ENCODE results near the gene LRRC3.
"Not testable (repeated sequence)": the region's sequence is repeated elsewhere in the genome, so short reads cannot be mapped to it uniquely, and the experiment has no call there.

The LRRC3 gene

GRCh38 chr21:44496564-44497550 is 41.5 kb downstream of the LRRC3 start:
- no peak for DNase-seq (ENCODE audit: low spot score)

GRCh38 chr21:44497703-44498126 is 42.4 kb downstream of the LRRC3 start:
- DNase-seq (ENCODE audit: low spot score): no peak

- no peak for DNase-seq (ENCODE audit: low spot score)
These were observed 43.2 kb downstream of the LRRC3 start for GRCh38 chr21:44498280-44499210.

- no peak for DNase-seq (ENCODE audit: low spot score)
These were observed 43.9 kb downstream of the LRRC3 start for GRCh38 chr21:44499211-44499560.

GRCh38 chr21:44499631-44500030 is 44.3 kb downstream of the LRRC3 start:
- no peak for DNase-seq (ENCODE audit: low spot score)

GRCh38 chr21:44500111-44500510 is 44.8 kb downstream of the LRRC3 start:
- no peak for DNase-seq (ENCODE audit: low spot score)

DNA sequence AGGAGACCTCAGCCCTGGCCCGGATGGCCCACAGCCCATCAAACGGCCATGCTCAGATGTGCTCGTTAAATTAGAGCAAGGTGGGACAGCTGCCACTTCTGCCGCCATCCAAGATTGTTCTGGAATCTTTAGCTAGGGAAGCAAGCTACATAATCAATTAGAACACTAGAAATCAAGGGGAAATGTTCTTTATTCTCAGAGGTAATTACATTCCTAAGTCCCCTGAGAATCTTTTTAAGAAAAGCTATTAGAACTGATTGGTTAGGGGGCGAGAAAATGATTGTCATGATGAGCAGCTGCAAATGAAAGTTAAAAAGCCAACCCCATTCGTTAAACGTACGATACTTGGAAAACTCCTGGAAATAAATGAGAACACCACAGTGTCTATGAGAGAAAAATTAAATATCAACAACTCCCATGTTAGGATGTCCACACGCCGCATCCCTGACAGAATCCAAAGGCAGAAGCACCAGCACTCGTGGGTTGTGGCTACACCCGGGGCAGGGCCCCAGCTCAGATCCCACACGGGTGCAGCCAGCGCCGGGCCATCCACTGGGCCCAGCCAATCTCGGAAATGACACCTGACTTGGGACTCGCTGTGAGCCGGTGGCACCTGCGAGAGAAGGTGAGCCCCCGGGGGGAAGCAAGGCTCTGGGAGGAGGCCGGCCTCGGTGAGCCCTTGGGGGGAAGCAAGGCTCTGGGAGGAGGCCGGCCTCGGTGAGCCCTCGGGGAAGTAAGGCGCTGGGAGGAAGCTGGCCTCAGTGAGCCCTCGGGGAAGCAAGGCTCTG is 47.1 kb downstream of the LRRC3 start:
- no peak for DNase-seq (ENCODE audit: low spot score)

- DNase-seq (ENCODE audit: low spot score): not testable (repeated sequence)
These were observed 47.9 kb downstream of the LRRC3 start for GRCh38 chr21:44503006-44503889.

DNA sequence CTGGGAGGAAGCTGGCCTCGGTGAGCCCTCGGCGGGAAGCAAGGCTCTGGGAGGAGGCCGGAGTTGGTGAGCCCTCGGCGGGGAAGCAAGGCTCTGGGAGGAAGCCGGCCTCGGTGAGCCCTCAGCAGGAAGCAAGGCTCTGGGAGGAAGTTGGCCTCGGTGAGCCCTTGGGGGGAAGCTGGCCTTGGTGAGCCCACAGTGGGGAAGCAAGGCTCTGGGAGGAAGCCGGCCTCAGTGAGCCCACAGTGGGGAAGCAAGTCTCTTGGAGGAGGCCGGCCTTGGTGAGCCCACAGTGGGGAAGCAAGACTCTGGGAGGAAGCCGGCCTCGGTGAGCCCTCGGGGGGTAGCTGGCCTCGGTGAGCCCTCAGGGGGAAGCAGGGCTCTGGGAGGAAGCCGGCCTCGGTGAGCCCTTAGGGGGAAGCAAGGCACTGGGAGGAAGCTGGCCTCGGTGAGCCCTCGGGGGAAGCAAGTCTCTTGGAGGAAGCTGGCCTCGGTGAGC is 48.6 kb downstream of the LRRC3 start:
- no peak for DNase-seq (ENCODE audit: low spot score)

- no peak for DNase-seq (ENCODE audit: low spot score)
These were observed 50.5 kb downstream of the LRRC3 start for GRCh38 chr21:44505673-44506278.

DNA sequence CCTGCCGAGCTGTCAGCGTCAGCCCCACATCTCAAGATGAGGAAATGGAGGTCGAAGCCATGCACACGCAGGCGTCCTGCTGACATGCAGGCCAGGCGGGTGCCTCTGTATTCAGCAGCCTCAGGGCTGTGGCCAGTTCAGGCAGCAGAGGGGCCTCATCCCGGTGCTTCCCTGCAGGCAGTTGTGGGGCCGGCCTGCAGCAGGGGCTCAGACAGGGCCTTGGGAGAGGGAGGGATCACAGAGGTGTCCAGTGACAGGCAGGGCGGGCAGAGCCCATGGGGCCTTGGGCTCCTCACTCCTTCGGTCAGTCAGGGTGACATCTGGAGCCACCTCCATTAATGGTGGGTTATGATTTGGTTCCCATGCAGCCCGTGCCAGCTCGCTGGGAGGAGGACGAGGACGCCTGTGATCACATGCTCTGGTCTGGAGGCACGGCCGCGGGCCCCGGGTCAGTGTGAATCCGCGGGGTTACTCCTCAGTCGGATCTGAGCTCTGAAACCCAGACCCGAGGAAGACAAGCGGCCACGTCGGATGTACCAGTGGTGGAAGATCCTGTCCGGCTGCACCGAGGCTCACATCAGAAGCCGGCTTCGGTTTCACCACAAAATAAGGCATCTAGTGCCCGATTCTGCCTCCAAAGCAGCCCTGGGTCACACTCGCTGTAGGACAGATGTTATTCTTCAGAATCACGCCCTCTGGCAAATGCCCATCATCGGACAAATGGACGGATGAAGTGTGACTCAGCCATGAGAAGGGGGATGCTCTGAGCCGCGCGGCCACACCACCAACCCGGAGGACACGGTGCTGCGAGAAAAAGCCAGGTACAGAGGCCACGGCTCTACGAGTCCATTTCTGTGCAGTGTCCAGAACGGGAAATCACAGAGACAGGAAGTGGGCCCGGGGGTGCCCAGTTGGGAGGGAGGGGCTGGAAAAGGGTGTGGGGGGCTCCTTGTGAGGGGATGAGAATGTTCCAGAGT is 51.3 kb downstream of the LRRC3 start:
- no peak for DNase-seq (ENCODE audit: low spot score)

DNA sequence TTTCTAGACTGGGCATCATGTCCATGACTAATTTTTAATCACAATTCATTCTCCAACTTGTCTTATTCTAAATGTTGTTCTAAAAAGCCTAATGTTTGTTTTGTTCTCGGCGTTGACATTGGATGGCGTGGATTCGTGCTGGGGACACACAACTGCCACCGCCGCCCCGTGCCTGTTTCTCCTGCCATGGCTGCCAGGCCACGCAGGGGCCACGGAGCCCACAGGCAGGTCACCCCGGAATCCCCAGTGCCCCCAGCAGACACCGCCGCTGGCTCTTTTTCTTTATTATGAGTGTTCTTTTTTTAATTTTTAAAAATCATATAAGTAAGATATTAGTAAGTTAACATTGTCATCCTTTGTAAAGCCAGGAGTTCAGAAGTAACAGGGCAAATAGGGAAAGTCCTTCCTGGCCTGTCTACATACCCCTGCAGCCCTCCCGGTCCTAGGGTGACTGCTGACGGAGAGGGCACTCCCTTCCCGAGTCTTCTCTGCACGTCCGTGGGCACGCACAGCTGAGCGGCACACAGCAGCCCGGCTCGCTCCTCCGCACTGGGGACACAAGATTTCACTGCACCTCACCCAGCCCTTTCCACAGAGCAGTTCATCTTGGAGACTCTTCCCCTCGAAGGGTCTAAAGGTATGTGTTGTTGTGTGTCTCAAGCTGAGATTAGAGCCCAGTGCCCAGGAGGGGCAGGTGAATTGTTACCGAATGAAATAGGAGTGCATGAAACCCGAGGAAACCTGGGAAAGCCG is 52.5 kb downstream of the LRRC3 start:
- no peak for DNase-seq (ENCODE audit: low spot score)

DNA sequence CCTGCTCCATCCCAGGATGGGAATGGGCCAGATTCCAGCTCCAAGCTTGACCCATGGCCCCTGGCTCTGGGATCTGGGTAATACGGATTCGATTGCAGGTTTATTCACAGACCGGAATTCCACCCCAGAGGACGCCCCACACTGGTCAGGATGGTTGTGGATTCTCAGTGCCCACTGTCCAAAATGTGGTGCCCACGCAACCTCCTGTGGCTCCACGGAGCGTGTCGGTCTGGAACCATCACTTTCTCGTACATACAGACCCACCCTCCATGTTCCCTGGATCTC is 53.1 kb downstream of the LRRC3 start:
- DNase-seq (ENCODE audit: low spot score): no peak

GRCh38 chr21:44508711-44509445 is 53.6 kb downstream of the LRRC3 start:
- no peak for DNase-seq (ENCODE audit: low spot score)

GRCh38 chr21:44509539-44509938 is 54.2 kb downstream of the LRRC3 start:
- peak; percentile 54 for DNase-seq (ENCODE audit: low spot score)

DNA sequence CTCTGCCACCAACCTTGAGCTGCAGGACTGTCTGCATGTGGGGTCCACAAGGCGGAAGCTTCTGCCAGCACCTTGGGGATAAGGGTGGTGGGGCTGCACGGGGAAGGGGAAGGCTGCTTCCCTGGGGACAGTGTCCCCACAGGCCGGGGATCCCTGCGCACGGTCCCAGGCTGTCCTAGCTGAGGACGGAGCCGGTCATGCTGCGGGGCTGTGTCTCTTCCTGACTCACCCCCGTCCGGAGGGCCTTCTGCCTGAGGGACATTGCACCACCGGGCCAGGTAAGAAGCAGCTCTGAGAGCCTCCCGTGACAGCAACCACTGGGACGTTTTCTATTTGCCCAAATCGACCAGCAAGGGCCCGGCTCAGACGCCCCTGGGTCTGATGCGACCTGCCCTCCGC is 54.8 kb downstream of the LRRC3 start:
- DNase-seq (ENCODE audit: low spot score): no peak

DNA sequence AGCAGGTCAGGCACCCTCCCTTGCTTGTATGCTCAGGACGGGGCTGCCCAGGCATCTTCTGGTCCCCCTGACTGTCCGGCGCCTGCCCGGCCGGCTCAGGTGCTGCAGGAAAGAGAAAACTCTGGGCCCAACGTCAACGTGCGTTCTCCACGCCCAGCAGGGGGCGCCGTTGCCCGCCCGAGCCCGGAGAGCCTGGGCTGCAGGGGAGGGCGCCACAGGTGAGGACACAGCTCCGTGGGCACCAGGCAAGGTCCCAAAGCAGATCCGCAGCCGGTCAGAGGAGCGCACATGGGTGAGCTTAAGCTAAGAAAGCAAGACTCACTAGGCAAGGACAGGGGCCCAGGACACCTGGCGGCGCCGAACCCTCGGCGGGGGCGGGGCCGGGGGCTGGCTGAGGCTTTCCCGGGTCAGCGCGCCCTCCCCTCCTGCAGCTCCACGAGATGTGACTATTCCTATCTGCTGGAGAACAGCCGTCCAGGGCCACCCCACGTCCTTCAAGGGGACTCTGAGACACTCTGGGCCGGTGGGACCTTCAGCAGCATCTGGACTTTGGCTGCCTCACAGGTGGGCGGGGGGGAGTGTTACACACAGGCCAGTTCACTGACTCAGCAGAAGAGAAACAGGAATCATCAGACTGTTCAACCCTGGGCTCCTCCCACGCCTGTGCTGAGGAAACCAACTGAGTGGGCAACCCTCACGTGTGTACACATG is 55.4 kb downstream of the LRRC3 start:
- peak; percentile 68 for DNase-seq (ENCODE audit: low spot score)

Measured in LoVo (cell line).